Measurements from ENCODE around the gene RFX8. TPM values are rescaled to one million over a fixed set of nuclear protein-coding genes. Genes with fewer than 3 reads are reported as not detected.

The RFX8 gene
- total and polyA plus RNA-seq, 2 of the 4 experiments (the other 2 are of a cell fraction) = 2.9 to 5.3 TPM

DNA sequence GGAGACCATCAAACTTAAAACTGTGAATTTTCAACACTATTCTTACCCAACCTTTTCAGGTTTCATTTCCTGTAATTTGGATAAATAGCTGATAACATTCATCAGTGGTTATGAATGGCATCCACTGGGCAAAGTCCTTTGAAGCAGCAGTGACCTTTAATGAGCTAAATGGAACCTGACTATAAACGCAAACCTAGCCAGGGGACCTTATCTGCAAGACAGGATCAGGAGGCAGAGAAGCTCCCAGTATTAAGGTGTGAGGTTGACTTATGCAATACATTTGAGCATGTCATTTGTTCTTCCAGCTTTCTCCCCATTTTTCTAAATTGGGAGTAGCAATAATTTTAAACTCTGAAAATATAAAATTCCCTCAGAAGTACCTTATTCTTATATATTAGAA, 126.0 kb downstream of the RFX8 start (continued):
- no peak for TF ChIP-seq SMC3 (IDR thresholded peaks at IDR 0.05; ENCODE audit: low read depth, low read length)
- no peak for TF ChIP-seq RFX5 (IDR thresholded peaks at IDR 0.05; ENCODE audit: low read depth, low read length)
- TF ChIP-seq MXI1 (IDR thresholded peaks at IDR 0.05; ENCODE audit: borderline replicate concordance, low read depth, low read length) = no peak

Other genes starting within 250 kb of the RFX8 start
- gene CNOT11, start 222.2 kb downstream of the RFX8 start, total RNA-seq (2012; rRNA removed) = 33.6 and 36.4 TPM in 2 replicates
- 50.3 and 55.8 TPM in 2 replicates for gene CNOT11, start 222.2 kb downstream of the RFX8 start, polyA plus RNA-seq (2012; rRNA removed)
- gene RNF149, start 166.4 kb downstream of the RFX8 start, total RNA-seq (2012; rRNA removed) = 18.6 and 26.4 TPM in 2 replicates
- 13.0 and 14.5 TPM in 2 replicates for gene RNF149, start 166.4 kb downstream of the RFX8 start, polyA plus RNA-seq (2012; rRNA removed)
- not detected in 2 replicates for gene CREG2, start 87.6 kb downstream of the RFX8 start, total RNA-seq (2012; rRNA removed)
- 0.17 and 0.24 TPM in 2 replicates for gene CREG2, start 87.6 kb downstream of the RFX8 start, polyA plus RNA-seq (2012; rRNA removed)
- 124 and 130 TPM in 2 replicates for gene MAP4K4, start 222.6 kb upstream of the RFX8 start, total RNA-seq (2012; rRNA removed)
- 80.8 and 89.4 TPM in 2 replicates for gene MAP4K4, start 222.6 kb upstream of the RFX8 start, polyA plus RNA-seq (2012; rRNA removed)

Measured in IMR-90 (cell line).